Tibial nerve (tissue), 4 donors: ENCODE results near the gene RANBP17. TPM values are rescaled to one million over a fixed set of nuclear protein-coding genes. Genes with fewer than 3 reads are reported as not detected.
"Not testable (repeated sequence)": the region's sequence is repeated elsewhere in the genome, so short reads cannot be mapped to it uniquely, and the experiment has no call there.

Experiments
- DNase-seq, 2 donors: peaks; one replicate each; pipeline ENCODE4 v3.0.0-alpha.2; 2019; ENCODE audit warnings: low spot score in 2 of 2
- H3K27ac ChIP-seq, 4 donors: fragments of 200-600 bp; sonication (generic) in 3 of 4; one replicate each; pipeline ENCODE4 v1.5.1; 2017 to 2019; ENCODE audit warnings: mild to moderate bottlenecking in 1 of 4
- H3K27me3 ChIP-seq, 2 donors: fragments of 200-600 bp; sonication (generic) in 1 of 2; one replicate each; pipeline versions ENCODE4 v1.5.1 to v1.6.0; 2017 to 2019
- H3K36me3 ChIP-seq, 3 donors: fragments of 200-600 bp; sonication (generic); one replicate each; pipeline ENCODE4 v1.5.1; 2018 to 2019
- H3K4me1 ChIP-seq, 4 donors: fragments of 200-600 bp; sonication (generic) in 3 of 4; one replicate each; pipeline ENCODE4 v1.5.1; 2017 to 2019
- H3K4me3 ChIP-seq, 4 donors: fragments of 200-600 bp; sonication (generic) in 3 of 4; one replicate each; pipeline ENCODE4 v1.5.1; 2017 to 2019; ENCODE audit warnings: mild to moderate bottlenecking in 1 of 4, moderate library complexity in 1 of 4
- H3K9me3 ChIP-seq, 4 donors: fragments of 200-600 bp; sonication (generic) in 3 of 4; one replicate each; pipeline ENCODE4 v1.5.1; 2017 to 2019
- EP300 ChIP-seq, 2 donors: sonication (generic); formaldehyde crosslinking; IDR thresholded peaks; one replicate each; pipeline ENCODE4 v1.6.1; 2017; ENCODE audit warnings: antibody characterized with exemption in 2 of 2, mild to moderate bottlenecking in 1 of 2
- POLR2A ChIP-seq, 2 donors: fragments of 450-650 bp; IDR thresholded peaks; one replicate each; pipeline ENCODE4 v1.6.1; 2017; ENCODE audit warnings: antibody characterized with exemption in 2 of 2, mild to moderate bottlenecking in 2 of 2, moderate library complexity in 2 of 2
- WGBS, 2 donors: methylation state at CpG; one replicate each; pipeline ENCODE4 v1.1.5; 2018; 5-methylcytosine and 5-hydroxymethylcytosine counted together
- total RNA-seq, 4 donors: library from RNA; depleted of rRNA; stranded (reverse); fragments of >200 nt; gene quantifications; one replicate each; pipeline ENCODE4 v1.1.0, GENCODE V29; 2016
- TF ChIP-seq, protein P1 (sequence below), 5 experiments: fragments of 200-600 bp in 3 of 5; fragments of 450-650 bp in 2 of 5; sonication (generic) in 3 of 5; IDR thresholded peaks; one replicate each; pipeline ENCODE4 v1.5.1; 2016 to 2019; ENCODE audit warnings: antibody characterized with exemption in 5 of 5, mild to moderate bottlenecking in 3 of 5, moderate library complexity in 2 of 5

RANBP17 gene
- total RNA-seq, 4 donors from 2014 or later: 10.8 to 34.5 (median 17.6) TPM

DNA sequence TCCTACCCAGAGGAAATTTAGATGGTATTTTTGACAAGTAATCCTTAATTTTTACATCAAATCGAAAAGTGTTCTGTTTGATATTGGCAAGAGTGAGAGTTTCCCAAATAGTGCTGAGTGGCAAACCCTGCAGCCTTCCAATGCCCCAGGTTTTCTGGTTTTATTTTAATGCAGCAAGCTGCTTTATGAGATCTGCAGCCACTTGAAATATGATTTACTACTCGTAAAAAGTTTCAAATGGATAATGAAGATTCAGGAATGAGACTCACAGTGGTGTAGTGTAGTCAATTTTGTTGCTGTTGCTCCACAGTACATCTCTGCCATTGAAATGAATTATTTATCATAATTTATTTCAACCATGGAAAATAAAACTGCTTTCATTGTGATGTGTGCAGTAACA is 423.6 kb downstream of the RANBP17 start:
- Histone ChIP-seq H3K4me1 (no peaks in the 10 kb centered on the region), H3K4me3 (no peak overlapping the region), H3K27ac (no peak overlapping the region), H3K9me3 (no peaks in the 10 kb centered on the region), H3K36me3 (no peaks in the 10 kb centered on the region), H3K27me3 (no peaks in the 10 kb centered on the region)
- TF ChIP-seq, protein P1, sequence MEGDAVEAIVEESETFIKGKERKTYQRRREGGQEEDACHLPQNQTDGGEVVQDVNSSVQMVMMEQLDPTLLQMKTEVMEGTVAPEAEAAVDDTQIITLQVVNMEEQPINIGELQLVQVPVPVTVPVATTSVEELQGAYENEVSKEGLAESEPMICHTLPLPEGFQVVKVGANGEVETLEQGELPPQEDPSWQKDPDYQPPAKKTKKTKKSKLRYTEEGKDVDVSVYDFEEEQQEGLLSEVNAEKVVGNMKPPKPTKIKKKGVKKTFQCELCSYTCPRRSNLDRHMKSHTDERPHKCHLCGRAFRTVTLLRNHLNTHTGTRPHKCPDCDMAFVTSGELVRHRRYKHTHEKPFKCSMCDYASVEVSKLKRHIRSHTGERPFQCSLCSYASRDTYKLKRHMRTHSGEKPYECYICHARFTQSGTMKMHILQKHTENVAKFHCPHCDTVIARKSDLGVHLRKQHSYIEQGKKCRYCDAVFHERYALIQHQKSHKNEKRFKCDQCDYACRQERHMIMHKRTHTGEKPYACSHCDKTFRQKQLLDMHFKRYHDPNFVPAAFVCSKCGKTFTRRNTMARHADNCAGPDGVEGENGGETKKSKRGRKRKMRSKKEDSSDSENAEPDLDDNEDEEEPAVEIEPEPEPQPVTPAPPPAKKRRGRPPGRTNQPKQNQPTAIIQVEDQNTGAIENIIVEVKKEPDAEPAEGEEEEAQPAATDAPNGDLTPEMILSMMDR (IDR thresholded peaks at IDR 0.05): no peak
- TF ChIP-seq POLR2A (IDR thresholded peaks at IDR 0.05) (no peak), EP300 (IDR thresholded peaks at IDR 0.05) (no peak)
- no peak for DNase-seq
- 64 to 80% methylated on average over 2 of the region's 2 CpGs for WGBS, 2 donors

DNA sequence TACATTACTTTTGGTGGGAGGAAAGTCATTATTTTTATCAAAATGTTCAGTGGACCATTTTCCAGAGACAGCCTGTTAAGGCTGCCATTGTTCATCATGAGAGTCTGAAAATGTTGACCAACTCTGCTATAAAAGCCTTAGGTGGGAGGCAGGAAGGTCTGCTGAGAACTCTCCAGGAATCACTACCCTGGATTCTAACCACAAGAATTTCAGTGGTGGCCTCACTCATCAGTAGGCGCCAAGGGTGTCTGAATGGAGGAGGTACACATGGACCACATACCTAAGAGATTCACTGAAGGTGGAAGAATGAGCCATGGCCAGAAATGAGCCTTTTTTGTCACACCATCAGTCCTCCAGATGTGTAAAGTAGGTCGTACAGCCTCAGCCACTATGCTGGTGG is 426.2 kb downstream of the RANBP17 start:
- 78 to 83% methylated on average over 2 of the region's 2 CpGs for WGBS, 2 donors
- H3K27me3 ChIP-seq: no peaks in the 10 kb centered on the region
- H3K27ac ChIP-seq: no peak overlapping the region
- no peaks in the 10 kb centered on the region for H3K36me3 ChIP-seq
- H3K9me3 ChIP-seq: no peaks in the 10 kb centered on the region
- DNase-seq: no peak
- TF ChIP-seq POLR2A (IDR thresholded peaks at IDR 0.05): no peak
- TF ChIP-seq, protein P1 (IDR thresholded peaks at IDR 0.05): no peak
- TF ChIP-seq EP300 (IDR thresholded peaks at IDR 0.05): no peak
- H3K4me3 ChIP-seq: no peak overlapping the region
- no peaks in the 10 kb centered on the region for H3K4me1 ChIP-seq

DNA sequence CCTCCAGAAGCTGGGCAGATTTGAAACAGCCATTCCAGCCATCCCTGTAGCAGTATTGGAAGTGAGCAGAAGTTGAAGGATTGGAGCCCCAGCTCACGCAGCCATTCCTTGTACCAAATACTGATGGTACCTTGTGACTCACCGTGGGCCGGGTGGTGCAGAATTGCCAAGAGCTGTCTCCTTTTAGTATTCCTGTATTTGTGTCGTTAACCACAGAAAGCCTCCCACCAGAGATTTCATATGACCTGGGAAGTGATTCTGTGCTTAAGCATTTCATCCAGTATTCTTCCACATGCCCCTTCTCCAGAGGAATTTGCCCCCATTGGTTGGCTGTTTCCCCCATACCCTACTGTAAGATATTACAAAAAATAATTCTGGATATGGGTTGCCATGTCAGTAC is 429.6 kb downstream of the RANBP17 start:
- WGBS, 2 donors: 92 to 95% methylated on average over 4 of the region's 4 CpGs
- Histone ChIP-seq H3K27me3 (no peaks in the 10 kb centered on the region), H3K4me1 (no peaks in the 10 kb centered on the region), H3K27ac (no peak overlapping the region), H3K4me3 (no peak overlapping the region), H3K36me3 (no peaks in the 10 kb centered on the region), H3K9me3 (no peaks in the 10 kb centered on the region)
- no peak for DNase-seq
- TF ChIP-seq, protein P1 (IDR thresholded peaks at IDR 0.05): no peak
- TF ChIP-seq POLR2A (IDR thresholded peaks at IDR 0.05): no peak
- no peak for TF ChIP-seq EP300 (IDR thresholded peaks at IDR 0.05)

DNA sequence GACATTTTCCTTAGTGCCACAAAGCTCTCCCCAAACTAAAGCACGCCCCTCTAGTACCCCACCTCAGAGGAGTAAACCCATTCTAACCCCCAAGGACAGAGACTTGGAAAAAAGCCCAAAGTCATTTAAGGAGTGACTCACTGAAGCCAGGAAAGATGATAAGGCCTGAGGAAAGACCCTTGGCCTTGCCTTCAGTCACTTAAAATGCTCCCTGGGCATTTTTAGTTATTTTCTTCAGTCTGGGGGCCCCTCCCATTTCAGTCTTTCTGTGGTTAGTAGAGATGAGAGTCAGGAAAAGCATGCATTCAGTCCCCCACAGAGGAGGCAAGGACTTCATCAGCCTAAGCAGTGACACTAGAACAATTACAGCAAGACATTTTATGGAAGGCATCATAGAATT is 433.5 kb downstream of the RANBP17 start:
- TF ChIP-seq POLR2A (IDR thresholded peaks at IDR 0.05): no peak
- TF ChIP-seq, protein P1 (IDR thresholded peaks at IDR 0.05): no peak
- no peak for TF ChIP-seq EP300 (IDR thresholded peaks at IDR 0.05)
- no peak for DNase-seq
- Histone ChIP-seq H3K4me1 (no peaks in the 10 kb centered on the region), H3K27ac (no peak overlapping the region), H3K27me3 (no peaks in the 10 kb centered on the region), H3K9me3 (no peaks in the 10 kb centered on the region), H3K4me3 (no peak overlapping the region), H3K36me3 (no peaks in the 10 kb centered on the region)
- WGBS, 2 donors: 53 to 54% methylated on average over 1 of the region's 1 CpG

DNA sequence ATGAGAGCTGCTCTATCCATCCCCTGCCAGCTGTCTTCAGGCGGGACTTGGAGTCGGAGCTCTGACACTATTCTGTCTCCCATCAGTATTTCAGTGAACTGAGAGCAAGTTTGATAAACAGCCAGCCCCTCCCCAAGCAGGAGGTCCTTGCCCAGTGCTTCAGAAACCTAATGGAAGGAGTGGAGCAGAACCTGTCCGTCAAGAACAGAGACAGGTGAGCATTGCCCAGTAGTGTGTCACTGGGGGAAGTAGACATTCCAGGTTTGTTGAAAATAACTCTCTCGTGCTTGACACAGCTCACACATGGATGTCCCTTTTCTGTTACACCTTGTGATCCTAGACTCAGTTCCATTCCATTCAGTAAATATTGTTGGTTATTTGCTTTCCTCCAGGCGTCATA is 434.0 kb downstream of the RANBP17 start:
- WGBS, 2 donors: 91 to 95% methylated on average over 5 of the region's 5 CpGs
- H3K4me3 ChIP-seq: no peak overlapping the region
- no peaks in the 10 kb centered on the region for H3K36me3 ChIP-seq
- TF ChIP-seq, protein P1 (IDR thresholded peaks at IDR 0.05): no peak
- TF ChIP-seq EP300 (IDR thresholded peaks at IDR 0.05) (no peak), POLR2A (IDR thresholded peaks at IDR 0.05) (no peak)
- H3K27me3 ChIP-seq: no peaks in the 10 kb centered on the region
- no peak overlapping the region for H3K27ac ChIP-seq
- no peaks in the 10 kb centered on the region for H3K4me1 ChIP-seq
- H3K9me3 ChIP-seq: no peaks in the 10 kb centered on the region
- no peak for DNase-seq

DNA sequence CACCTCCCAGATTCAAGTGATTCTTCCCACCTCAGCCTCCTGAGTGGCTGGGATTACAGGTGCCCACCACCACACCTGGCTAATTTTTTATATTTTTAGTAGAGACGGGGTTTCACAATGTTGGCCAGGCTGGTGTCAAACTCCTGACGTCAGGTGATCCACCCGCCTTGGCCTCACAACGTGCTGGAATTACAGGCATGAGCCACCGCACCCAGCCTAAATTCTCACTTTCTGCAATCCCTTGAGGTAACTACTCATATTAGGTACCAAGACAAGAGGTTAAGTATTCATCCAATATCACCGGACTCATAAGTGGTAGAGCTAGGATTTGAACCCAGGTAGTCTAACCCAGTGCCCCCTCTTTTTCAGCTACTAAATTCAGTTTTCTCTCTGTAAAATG is 436.1 kb downstream of the RANBP17 start:
- not testable (repeated sequence) for H3K9me3 ChIP-seq, H3K4me1 ChIP-seq, H3K4me3 ChIP-seq, H3K36me3 ChIP-seq, H3K27me3 ChIP-seq, H3K27ac ChIP-seq, DNase-seq
- WGBS, 2 donors: 91 to 95% methylated on average over 6 of the region's 6 CpGs
